ENCODE results near the gene PIGQ.

DNA sequence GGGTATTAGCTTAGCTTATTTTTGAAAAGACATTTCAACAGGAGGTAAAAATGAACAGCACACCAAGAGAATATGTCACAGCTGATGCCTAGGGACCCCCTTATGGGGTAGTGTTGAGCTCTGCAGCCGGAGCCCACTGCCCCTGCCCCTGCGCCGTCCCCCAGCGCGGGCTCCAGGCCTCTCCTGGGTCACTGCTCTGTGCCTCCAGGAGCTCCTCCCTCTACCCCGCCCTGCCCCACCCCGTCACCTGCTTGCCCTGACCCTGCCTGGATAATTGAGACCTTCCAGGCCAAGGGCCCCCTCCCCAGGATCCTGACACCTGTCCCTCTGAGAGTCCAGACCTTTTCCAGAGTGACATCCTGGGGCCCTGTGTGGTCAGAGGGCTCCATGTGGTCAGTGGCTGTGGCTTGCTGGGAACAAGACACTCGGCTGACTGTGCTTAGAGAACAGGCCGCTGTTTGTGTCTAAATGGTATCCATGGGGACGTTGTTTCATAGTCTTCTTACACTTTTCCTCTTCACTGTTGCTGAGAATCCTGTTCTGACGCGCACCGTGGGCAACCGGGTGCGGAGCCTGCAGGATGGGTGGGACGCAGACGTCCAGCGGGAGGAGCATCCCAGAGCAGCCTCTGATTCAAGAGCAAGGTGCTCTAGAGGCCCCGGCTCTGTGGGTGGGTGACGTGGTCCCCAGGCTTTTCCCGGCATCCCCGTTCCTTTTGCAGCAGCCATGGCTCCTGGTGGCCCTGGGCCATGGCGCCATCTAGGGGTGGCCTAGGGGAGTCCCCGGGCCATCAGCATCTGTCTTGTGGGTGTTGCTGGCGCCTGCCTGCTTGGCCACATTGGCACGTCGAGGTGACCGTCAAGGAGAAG, 41.0 kb downstream of the PIGQ start:
- TF ChIP-seq, protein P1, sequence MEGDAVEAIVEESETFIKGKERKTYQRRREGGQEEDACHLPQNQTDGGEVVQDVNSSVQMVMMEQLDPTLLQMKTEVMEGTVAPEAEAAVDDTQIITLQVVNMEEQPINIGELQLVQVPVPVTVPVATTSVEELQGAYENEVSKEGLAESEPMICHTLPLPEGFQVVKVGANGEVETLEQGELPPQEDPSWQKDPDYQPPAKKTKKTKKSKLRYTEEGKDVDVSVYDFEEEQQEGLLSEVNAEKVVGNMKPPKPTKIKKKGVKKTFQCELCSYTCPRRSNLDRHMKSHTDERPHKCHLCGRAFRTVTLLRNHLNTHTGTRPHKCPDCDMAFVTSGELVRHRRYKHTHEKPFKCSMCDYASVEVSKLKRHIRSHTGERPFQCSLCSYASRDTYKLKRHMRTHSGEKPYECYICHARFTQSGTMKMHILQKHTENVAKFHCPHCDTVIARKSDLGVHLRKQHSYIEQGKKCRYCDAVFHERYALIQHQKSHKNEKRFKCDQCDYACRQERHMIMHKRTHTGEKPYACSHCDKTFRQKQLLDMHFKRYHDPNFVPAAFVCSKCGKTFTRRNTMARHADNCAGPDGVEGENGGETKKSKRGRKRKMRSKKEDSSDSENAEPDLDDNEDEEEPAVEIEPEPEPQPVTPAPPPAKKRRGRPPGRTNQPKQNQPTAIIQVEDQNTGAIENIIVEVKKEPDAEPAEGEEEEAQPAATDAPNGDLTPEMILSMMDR (IDR thresholded peaks at IDR 0.05), result peak; percentile 58
- TF ChIP-seq NFIC (IDR thresholded peaks at IDR 0.05; ENCODE audit: borderline replicate concordance) (no peak), JUND (IDR thresholded peaks at IDR 0.05) (no peak), POLR2AphosphoS5 (IDR thresholded peaks at IDR 0.05; ENCODE audit: low read depth, low read length) (no peak), RCOR1 (IDR thresholded peaks at IDR 0.05; ENCODE audit: low read length) (no peak), RAD21 (IDR thresholded peaks at IDR 0.05; ENCODE audit: low read length) (peak; percentile 58), EP300 (IDR thresholded peaks at IDR 0.05; ENCODE audit: borderline replicate concordance in 1 of 2, low read depth in 1 of 2, low read length in 1 of 2) (no peak), EZH2phosphoT487 (IDR thresholded peaks at IDR 0.05; ENCODE audit: borderline replicate concordance, low read depth) (no peak), FOSL2 (IDR thresholded peaks at IDR 0.05; ENCODE audit: borderline replicate concordance, low read depth) (no peak), SMC3 (IDR thresholded peaks at IDR 0.05; ENCODE audit: low read depth, low read length) (peak; percentile 28), GABPA (IDR thresholded peaks at IDR 0.05; ENCODE audit: low read depth) (no peak), NRF1 (IDR thresholded peaks at IDR 0.05; ENCODE audit: low read depth, low read length) (no peak)
- TF ChIP-seq, protein P2, sequence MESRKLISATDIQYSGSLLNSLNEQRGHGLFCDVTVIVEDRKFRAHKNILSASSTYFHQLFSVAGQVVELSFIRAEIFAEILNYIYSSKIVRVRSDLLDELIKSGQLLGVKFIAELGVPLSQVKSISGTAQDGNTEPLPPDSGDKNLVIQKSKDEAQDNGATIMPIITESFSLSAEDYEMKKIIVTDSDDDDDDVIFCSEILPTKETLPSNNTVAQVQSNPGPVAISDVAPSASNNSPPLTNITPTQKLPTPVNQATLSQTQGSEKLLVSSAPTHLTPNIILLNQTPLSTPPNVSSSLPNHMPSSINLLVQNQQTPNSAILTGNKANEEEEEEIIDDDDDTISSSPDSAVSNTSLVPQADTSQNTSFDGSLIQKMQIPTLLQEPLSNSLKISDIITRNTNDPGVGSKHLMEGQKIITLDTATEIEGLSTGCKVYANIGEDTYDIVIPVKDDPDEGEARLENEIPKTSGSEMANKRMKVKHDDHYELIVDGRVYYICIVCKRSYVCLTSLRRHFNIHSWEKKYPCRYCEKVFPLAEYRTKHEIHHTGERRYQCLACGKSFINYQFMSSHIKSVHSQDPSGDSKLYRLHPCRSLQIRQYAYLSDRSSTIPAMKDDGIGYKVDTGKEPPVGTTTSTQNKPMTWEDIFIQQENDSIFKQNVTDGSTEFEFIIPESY (IDR thresholded peaks at IDR 0.05; ENCODE audit: borderline replicate concordance, low read depth), result no peak
- TF ChIP-seq, protein P3, sequence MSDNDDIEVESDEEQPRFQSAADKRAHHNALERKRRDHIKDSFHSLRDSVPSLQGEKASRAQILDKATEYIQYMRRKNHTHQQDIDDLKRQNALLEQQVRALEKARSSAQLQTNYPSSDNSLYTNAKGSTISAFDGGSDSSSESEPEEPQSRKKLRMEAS (IDR thresholded peaks at IDR 0.05; ENCODE audit: low read depth), result no peak
